BLaER1 (cell line): ENCODE results near the gene RPL7L1.

Experiments
- H3K27ac ChIP-seq: shearing (Covaris generic); formaldehyde crosslinking; 2 replicates; pipeline ENCODE4 v1.8.1; 2022
- H3K27me3 ChIP-seq: shearing (Covaris generic); formaldehyde crosslinking; 2 replicates; pipeline ENCODE4 v1.8.1; 2022
- H3K36me3 ChIP-seq: shearing (Covaris generic); formaldehyde crosslinking; 2 replicates; pipeline ENCODE4 v1.8.1; 2022
- H3K4me1 ChIP-seq: shearing (Covaris generic); formaldehyde crosslinking; 2 replicates; pipeline ENCODE4 v1.8.1; 2022
- H3K4me2 ChIP-seq: shearing (Covaris generic); formaldehyde crosslinking; 2 replicates; pipeline ENCODE4 v1.8.1; 2022
- H3K4me3 ChIP-seq: shearing (Covaris generic); formaldehyde crosslinking; 2 replicates; pipeline ENCODE4 v1.8.1; 2022
- H3K9ac ChIP-seq: shearing (Covaris generic); formaldehyde crosslinking; 2 replicates; pipeline ENCODE4 v1.8.1; 2022
- H3K9me3 ChIP-seq: shearing (Covaris generic); formaldehyde crosslinking; 2 replicates; pipeline ENCODE4 v1.8.1; 2022
- H4K20me1 ChIP-seq: shearing (Covaris generic); formaldehyde crosslinking; 2 replicates; pipeline ENCODE4 v1.8.1; 2022
- Cebpa-rat ChIP-seq: shearing (Covaris generic); IDR thresholded peaks from 2 replicates; pipeline ENCODE4 v1.8.1; 2022

Gene RPL7L1

GRCh38 chr6:42879372-42880239, at the start of gene RPL7L1:
Gene RPL7L1 (plus strand): TSS chr6:42879616. CDS start chr6:42879911, 295 bp downstream.
- peak within 1 kb of the TSS; percentile 99 for H3K9ac ChIP-seq
- peak within 1 kb of the TSS; percentile 88 for H3K4me2 ChIP-seq
- H3K27ac ChIP-seq: peak within 1 kb of the TSS; percentile 98
- H3K4me1 ChIP-seq: peaks cover 33% of the 10 kb centered on the region
- H3K27me3 ChIP-seq: no peaks in the 10 kb centered on the region
- H3K9me3 ChIP-seq: no peaks in the 10 kb centered on the region
- peaks cover 37% of the 10 kb centered on the region for H3K36me3 ChIP-seq
- TF ChIP-seq Cebpa-rat: no peak
- peak within 1 kb of the TSS; percentile 86 for H3K4me3 ChIP-seq
- peaks cover 38% of the 10 kb centered on the region for H4K20me1 ChIP-seq

- Histone ChIP-seq H3K36me3 (peaks cover 77% of the 10 kb centered on the region), H3K4me1 (no peaks in the 10 kb centered on the region), H3K27me3 (no peaks in the 10 kb centered on the region), H3K9ac (no peak overlapping the region), H3K4me3 (no peak overlapping the region), H3K9me3 (no peaks in the 10 kb centered on the region), H4K20me1 (no peaks in the 10 kb centered on the region), H3K27ac (no peak overlapping the region), H3K4me2 (no peak overlapping the region)
- TF ChIP-seq Cebpa-rat: no peak
Measured at GRCh38 chr6:42831237-42831636, 48.2 kb upstream of the RPL7L1 start.

- Histone ChIP-seq H3K9ac (no peak overlapping the region), H3K9me3 (no peaks in the 10 kb centered on the region), H3K27ac (no peak overlapping the region), H3K27me3 (no peaks in the 10 kb centered on the region), H3K4me1 (no peaks in the 10 kb centered on the region), H3K4me2 (no peak overlapping the region), H3K36me3 (peaks cover 49% of the 10 kb centered on the region), H3K4me3 (no peak overlapping the region), H4K20me1 (no peaks in the 10 kb centered on the region)
- no peak for TF ChIP-seq Cebpa-rat
Measured at GRCh38 chr6:42834056-42834455, 45.4 kb upstream of the RPL7L1 start.

- no peaks in the 10 kb centered on the region for H3K27me3 ChIP-seq
- peaks cover 19% of the 10 kb centered on the region for H3K36me3 ChIP-seq
- H3K4me1 ChIP-seq: no peaks in the 10 kb centered on the region
- H4K20me1 ChIP-seq: no peaks in the 10 kb centered on the region
- H3K4me3 ChIP-seq: no peak overlapping the region
- no peak for TF ChIP-seq Cebpa-rat
- H3K27ac ChIP-seq: no peak overlapping the region
- H3K4me2 ChIP-seq: no peak overlapping the region
- H3K9me3 ChIP-seq: no peaks in the 10 kb centered on the region
- no peak overlapping the region for H3K9ac ChIP-seq
Measured at GRCh38 chr6:42841844-42842584, 37.4 kb upstream of the RPL7L1 start.

- no peak overlapping the region for H3K4me3 ChIP-seq
- peaks cover 27% of the 10 kb centered on the region for H3K36me3 ChIP-seq
- no peak overlapping the region for H3K27ac ChIP-seq
- no peaks in the 10 kb centered on the region for H4K20me1 ChIP-seq
- no peak for TF ChIP-seq Cebpa-rat
- no peaks in the 10 kb centered on the region for H3K27me3 ChIP-seq
- H3K9me3 ChIP-seq: no peaks in the 10 kb centered on the region
- H3K4me2 ChIP-seq: no peak overlapping the region
- H3K9ac ChIP-seq: no peak overlapping the region
- H3K4me1 ChIP-seq: no peaks in the 10 kb centered on the region
Measured at GRCh38 chr6:42845327-42845694, 34.1 kb upstream of the RPL7L1 start.

GRCh38 chr6:42846505-42846904, 32.9 kb upstream of the RPL7L1 start:
- Histone ChIP-seq H3K36me3 (peaks cover 27% of the 10 kb centered on the region), H3K9me3 (no peaks in the 10 kb centered on the region), H3K4me1 (no peaks in the 10 kb centered on the region), H4K20me1 (no peaks in the 10 kb centered on the region), H3K9ac (no peak overlapping the region), H3K27me3 (no peaks in the 10 kb centered on the region), H3K27ac (no peak overlapping the region), H3K4me2 (no peak overlapping the region), H3K4me3 (no peak overlapping the region)
- TF ChIP-seq Cebpa-rat: no peak

GRCh38 chr6:42848700-42849099, 30.7 kb upstream of the RPL7L1 start:
- no peaks in the 10 kb centered on the region for H3K4me1 ChIP-seq
- H3K4me2 ChIP-seq: no peak overlapping the region
- no peak overlapping the region for H3K9ac ChIP-seq
- no peaks in the 10 kb centered on the region for H4K20me1 ChIP-seq
- peaks cover 44% of the 10 kb centered on the region for H3K36me3 ChIP-seq
- no peaks in the 10 kb centered on the region for H3K27me3 ChIP-seq
- H3K4me3 ChIP-seq: no peak overlapping the region
- no peak for TF ChIP-seq Cebpa-rat
- no peak overlapping the region for H3K27ac ChIP-seq
- no peaks in the 10 kb centered on the region for H3K9me3 ChIP-seq

GRCh38 chr6:42851599-42851998, 27.8 kb upstream of the RPL7L1 start:
- peaks cover 58% of the 10 kb centered on the region for H3K36me3 ChIP-seq
- no peak overlapping the region for H3K4me3 ChIP-seq
- H3K9ac ChIP-seq: no peak overlapping the region
- H3K4me2 ChIP-seq: no peak overlapping the region
- TF ChIP-seq Cebpa-rat: no peak
- no peaks in the 10 kb centered on the region for H3K27me3 ChIP-seq
- H4K20me1 ChIP-seq: no peaks in the 10 kb centered on the region
- no peak overlapping the region for H3K27ac ChIP-seq
- H3K9me3 ChIP-seq: no peaks in the 10 kb centered on the region
- no peaks in the 10 kb centered on the region for H3K4me1 ChIP-seq

GRCh38 chr6:42860036-42860435, 19.4 kb upstream of the RPL7L1 start:
- no peaks in the 10 kb centered on the region for H3K27me3 ChIP-seq
- H3K9ac ChIP-seq: no peak overlapping the region
- no peak overlapping the region for H3K4me3 ChIP-seq

GRCh38 chr6:42860481-42860880, 18.9 kb upstream of the RPL7L1 start:
- Histone ChIP-seq H3K36me3 (peaks cover 95% of the 10 kb centered on the region), H3K4me3 (no peak overlapping the region), H4K20me1 (no peaks in the 10 kb centered on the region), H3K4me2 (no peak overlapping the region), H3K27me3 (no peaks in the 10 kb centered on the region), H3K9ac (no peak overlapping the region), H3K4me1 (no peaks in the 10 kb centered on the region), H3K27ac (no peak overlapping the region), H3K9me3 (no peaks in the 10 kb centered on the region)
- no peak for TF ChIP-seq Cebpa-rat

More at GRCh38 chr6:42860036-42860435, 19.4 kb upstream of the RPL7L1 start:
- Histone ChIP-seq H3K4me2 (no peak overlapping the region), H3K27ac (no peak overlapping the region), H3K36me3 (peaks cover 97% of the 10 kb centered on the region), H4K20me1 (no peaks in the 10 kb centered on the region), H3K9me3 (no peaks in the 10 kb centered on the region), H3K4me1 (no peaks in the 10 kb centered on the region)
- TF ChIP-seq Cebpa-rat: no peak
